Measurements from ENCODE around the gene ALDH1A2. TPM values are rescaled to one million over a fixed set of nuclear protein-coding genes. Genes with fewer than 3 reads are reported as not detected.

Gene ALDH1A2
- total RNA-seq, 1 donor from 2014 or later: 2.4 TPM

GRCh38 chr15:57996561-57996960, 69.0 kb downstream of the ALDH1A2 start:
- TF ChIP-seq CTCF (IDR thresholded peaks at IDR 0.05; ENCODE audit: unreplicated experiment): no peak
- peaks cover 8% of the 10 kb centered on the region for H3K9me3 Mint-ChIP-seq (ENCODE audit: low read depth)
- H3K27ac Mint-ChIP-seq: no peak overlapping the region
- peaks cover 8% of the 10 kb centered on the region for H3K4me1 Mint-ChIP-seq (ENCODE audit: low read depth)
- peaks cover 8% of the 10 kb centered on the region for H3K27me3 Mint-ChIP-seq
- H3K4me3 Mint-ChIP-seq (ENCODE audit: low read depth): no peak overlapping the region
- no peaks in the 10 kb centered on the region for H3K36me3 Mint-ChIP-seq (ENCODE audit: insufficient read depth)
- no peak for DNase-seq (ENCODE audit: low spot score, unreplicated experiment)

- no peak for DNase-seq (ENCODE audit: low spot score, unreplicated experiment)
- Mint-ChIP-seq H3K36me3 (ENCODE audit: insufficient read depth) (no peaks in the 10 kb centered on the region), H3K4me3 (ENCODE audit: low read depth) (no peak overlapping the region), H3K27ac (no peak overlapping the region), H3K4me1 (ENCODE audit: low read depth) (peaks cover 8% of the 10 kb centered on the region), H3K9me3 (ENCODE audit: low read depth) (peaks cover 8% of the 10 kb centered on the region), H3K27me3 (peaks cover 8% of the 10 kb centered on the region)
- no peak for TF ChIP-seq CTCF (IDR thresholded peaks at IDR 0.05; ENCODE audit: unreplicated experiment)
These were observed 71.1 kb downstream of the ALDH1A2 start for GRCh38 chr15:57994221-57995049.

- Mint-ChIP-seq H3K27ac (no peak overlapping the region), H3K36me3 (ENCODE audit: insufficient read depth) (no peaks in the 10 kb centered on the region), H3K9me3 (ENCODE audit: low read depth) (no peaks in the 10 kb centered on the region), H3K4me1 (ENCODE audit: low read depth) (peaks cover 8% of the 10 kb centered on the region), H3K27me3 (peaks cover 8% of the 10 kb centered on the region), H3K4me3 (ENCODE audit: low read depth) (no peak overlapping the region)
- no peak for TF ChIP-seq CTCF (IDR thresholded peaks at IDR 0.05; ENCODE audit: unreplicated experiment)
- DNase-seq (ENCODE audit: low spot score, unreplicated experiment): no peak
These were observed 71.9 kb downstream of the ALDH1A2 start for GRCh38 chr15:57993409-57994145.

- H3K9me3 Mint-ChIP-seq (ENCODE audit: low read depth): no peaks in the 10 kb centered on the region
- H3K4me3 Mint-ChIP-seq (ENCODE audit: low read depth): no peak overlapping the region
- peaks cover 8% of the 10 kb centered on the region for H3K4me1 Mint-ChIP-seq (ENCODE audit: low read depth)
- peaks cover 8% of the 10 kb centered on the region for H3K27me3 Mint-ChIP-seq
- no peak overlapping the region for H3K27ac Mint-ChIP-seq
- no peak for TF ChIP-seq CTCF (IDR thresholded peaks at IDR 0.05; ENCODE audit: unreplicated experiment)
- H3K36me3 Mint-ChIP-seq (ENCODE audit: insufficient read depth): no peaks in the 10 kb centered on the region
- DNase-seq (ENCODE audit: low spot score, unreplicated experiment): no peak
These were observed 72.7 kb downstream of the ALDH1A2 start for GRCh38 chr15:57992761-57993355.

GRCh38 chr15:57973534-57973933, 92.0 kb downstream of the ALDH1A2 start:
- Mint-ChIP-seq H3K4me3 (ENCODE audit: low read depth) (no peak overlapping the region), H3K9me3 (ENCODE audit: low read depth) (peaks cover 11% of the 10 kb centered on the region), H3K4me1 (ENCODE audit: low read depth) (no peaks in the 10 kb centered on the region), H3K27ac (no peak overlapping the region), H3K36me3 (ENCODE audit: insufficient read depth) (no peaks in the 10 kb centered on the region), H3K27me3 (peaks cover 4% of the 10 kb centered on the region)
- DNase-seq (ENCODE audit: low spot score, unreplicated experiment): no peak
- no peak for TF ChIP-seq CTCF (IDR thresholded peaks at IDR 0.05; ENCODE audit: unreplicated experiment)
